ENCODE data around the gene GOSR1. TPM values are rescaled to one million over a fixed set of nuclear protein-coding genes. Genes with fewer than 3 reads are reported as not detected.
"Not testable (repeated sequence)": the region's sequence is repeated elsewhere in the genome, so short reads cannot be mapped to it uniquely, and the experiment has no call there.

GOSR1 gene
- total RNA-seq, 1 experiment from 2014 or later, result 16.4 TPM

GRCh38 chr17:30566516-30567225 lies 89.5 kb downstream of the GOSR1 start:
- DNase-seq (ENCODE audit: low read depth, low spot score); in situ Hi-C loops (cut with HindIII; ENCODE audit: low pct_unique_long_range_greater_than_20kb, low sequenced_read_pairs): not testable (repeated sequence)

GRCh38 chr17:30567231-30568116 lies 90.3 kb downstream of the GOSR1 start:
- DNase-seq (ENCODE audit: low read depth, low spot score), result no peak
- in situ Hi-C loops (cut with HindIII; ENCODE audit: low pct_unique_long_range_greater_than_20kb, low sequenced_read_pairs), result no loop called here

- no peak for DNase-seq (ENCODE audit: low read depth, low spot score)
- in situ Hi-C loops (cut with HindIII; ENCODE audit: low pct_unique_long_range_greater_than_20kb, low sequenced_read_pairs), result no loop called here
Observed at GRCh38 chr17:30568117-30568430, 90.9 kb downstream of the GOSR1 start.

- DNase-seq (ENCODE audit: low read depth, low spot score); in situ Hi-C loops (cut with HindIII; ENCODE audit: low pct_unique_long_range_greater_than_20kb, low sequenced_read_pairs): not testable (repeated sequence)
Observed at GRCh38 chr17:30569531-30570175, 92.4 kb downstream of the GOSR1 start.

- in situ Hi-C loops (cut with HindIII; ENCODE audit: low pct_unique_long_range_greater_than_20kb, low sequenced_read_pairs), result no loop called here
- DNase-seq (ENCODE audit: low read depth, low spot score), result no peak
Observed at GRCh38 chr17:30570191-30570590, 93.0 kb downstream of the GOSR1 start.

GRCh38 chr17:30570596-30571265 lies 93.5 kb downstream of the GOSR1 start:
- DNase-seq (ENCODE audit: low read depth, low spot score), result no peak
- in situ Hi-C loops (cut with HindIII; ENCODE audit: low pct_unique_long_range_greater_than_20kb, low sequenced_read_pairs), result no loop called here

- in situ Hi-C loops (cut with HindIII; ENCODE audit: low pct_unique_long_range_greater_than_20kb, low sequenced_read_pairs); DNase-seq (ENCODE audit: low read depth, low spot score): not testable (repeated sequence)
Observed at GRCh38 chr17:30571404-30571803, 94.2 kb downstream of the GOSR1 start.

- in situ Hi-C loops (cut with HindIII; ENCODE audit: low pct_unique_long_range_greater_than_20kb, low sequenced_read_pairs), result no loop called here
- no peak for DNase-seq (ENCODE audit: low read depth, low spot score)
Observed at GRCh38 chr17:30571921-30572320, 94.7 kb downstream of the GOSR1 start.

- DNase-seq (ENCODE audit: low read depth, low spot score); in situ Hi-C loops (cut with HindIII; ENCODE audit: low pct_unique_long_range_greater_than_20kb, low sequenced_read_pairs): not testable (repeated sequence)
Observed at GRCh38 chr17:30572651-30573554, 95.7 kb downstream of the GOSR1 start.

- DNase-seq (ENCODE audit: low read depth, low spot score), result no peak
- in situ Hi-C loops (cut with HindIII; ENCODE audit: low pct_unique_long_range_greater_than_20kb, low sequenced_read_pairs), result no loop called here
Observed at GRCh38 chr17:30573603-30574175, 96.5 kb downstream of the GOSR1 start.

GRCh38 chr17:30574309-30574708 lies 97.1 kb downstream of the GOSR1 start:
- DNase-seq (ENCODE audit: low read depth, low spot score); in situ Hi-C loops (cut with HindIII; ENCODE audit: low pct_unique_long_range_greater_than_20kb, low sequenced_read_pairs): not testable (repeated sequence)

- DNase-seq (ENCODE audit: low read depth, low spot score); in situ Hi-C loops (cut with HindIII; ENCODE audit: low pct_unique_long_range_greater_than_20kb, low sequenced_read_pairs): not testable (repeated sequence)
Observed at GRCh38 chr17:30574806-30575205, 97.6 kb downstream of the GOSR1 start.

- DNase-seq (ENCODE audit: low read depth, low spot score); in situ Hi-C loops (cut with HindIII; ENCODE audit: low pct_unique_long_range_greater_than_20kb, low sequenced_read_pairs): not testable (repeated sequence)
Observed at GRCh38 chr17:30575648-30576325, 98.6 kb downstream of the GOSR1 start.

- no peak for DNase-seq (ENCODE audit: low read depth, low spot score)
- in situ Hi-C loops (cut with HindIII; ENCODE audit: low pct_unique_long_range_greater_than_20kb, low sequenced_read_pairs), result no loop called here
Observed at GRCh38 chr17:30576326-30576861, 99.2 kb downstream of the GOSR1 start.
